Neural progenitor cell (in vitro differentiated cells): ENCODE results near the gene LAP3.

ENCODE experiments used
- CTCF ChIP-seq: fragments of 200-600 bp; sonication (generic); IDR thresholded peaks from 2 replicates; pipeline ENCODE4 v1.5.1; 2017; ENCODE audit warnings: antibody characterized with exemption, mild to moderate bottlenecking
- EZH2 ChIP-seq: fragments of 200-600 bp; sonication (generic); IDR thresholded peaks from 2 replicates; pipeline ENCODE4 v1.6.1; 2017; ENCODE audit warnings: antibody characterized with exemption, mild to moderate bottlenecking, moderate library complexity

DNA sequence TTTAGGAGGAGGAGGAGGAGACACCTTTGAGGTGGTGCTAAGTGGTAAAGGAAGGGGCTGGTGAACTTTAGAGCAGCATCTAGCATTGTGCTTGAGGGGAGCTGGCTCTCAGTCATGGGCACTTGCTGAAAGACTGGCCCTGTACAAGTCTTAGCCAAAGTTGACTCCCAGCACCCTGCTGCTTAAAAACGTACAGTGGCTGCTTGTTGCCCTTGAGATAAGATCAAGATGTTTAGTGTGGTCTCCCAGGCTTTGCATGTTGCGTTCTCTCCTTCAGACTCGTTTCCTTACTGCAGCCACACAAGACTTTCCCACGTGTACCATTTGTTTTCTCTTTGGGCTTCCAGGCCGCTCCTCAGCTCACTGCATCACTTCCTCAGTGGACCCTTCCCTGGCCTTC is 39.3 kb downstream of the LAP3 start:
- no peak for TF ChIP-seq CTCF
- no peak for TF ChIP-seq EZH2
